CD4-positive, alpha-beta T cell treated with Interleukin-12 subunit alpha and Interleukin-12 subunit beta, for 1 hour (primary cell): ENCODE results near the gene NR2F2.

Experiments used
- DNase-seq: peaks from one replicate; pipeline ENCODE4 v3.0.0-alpha.2; 2020

NR2F2 gene

DNA sequence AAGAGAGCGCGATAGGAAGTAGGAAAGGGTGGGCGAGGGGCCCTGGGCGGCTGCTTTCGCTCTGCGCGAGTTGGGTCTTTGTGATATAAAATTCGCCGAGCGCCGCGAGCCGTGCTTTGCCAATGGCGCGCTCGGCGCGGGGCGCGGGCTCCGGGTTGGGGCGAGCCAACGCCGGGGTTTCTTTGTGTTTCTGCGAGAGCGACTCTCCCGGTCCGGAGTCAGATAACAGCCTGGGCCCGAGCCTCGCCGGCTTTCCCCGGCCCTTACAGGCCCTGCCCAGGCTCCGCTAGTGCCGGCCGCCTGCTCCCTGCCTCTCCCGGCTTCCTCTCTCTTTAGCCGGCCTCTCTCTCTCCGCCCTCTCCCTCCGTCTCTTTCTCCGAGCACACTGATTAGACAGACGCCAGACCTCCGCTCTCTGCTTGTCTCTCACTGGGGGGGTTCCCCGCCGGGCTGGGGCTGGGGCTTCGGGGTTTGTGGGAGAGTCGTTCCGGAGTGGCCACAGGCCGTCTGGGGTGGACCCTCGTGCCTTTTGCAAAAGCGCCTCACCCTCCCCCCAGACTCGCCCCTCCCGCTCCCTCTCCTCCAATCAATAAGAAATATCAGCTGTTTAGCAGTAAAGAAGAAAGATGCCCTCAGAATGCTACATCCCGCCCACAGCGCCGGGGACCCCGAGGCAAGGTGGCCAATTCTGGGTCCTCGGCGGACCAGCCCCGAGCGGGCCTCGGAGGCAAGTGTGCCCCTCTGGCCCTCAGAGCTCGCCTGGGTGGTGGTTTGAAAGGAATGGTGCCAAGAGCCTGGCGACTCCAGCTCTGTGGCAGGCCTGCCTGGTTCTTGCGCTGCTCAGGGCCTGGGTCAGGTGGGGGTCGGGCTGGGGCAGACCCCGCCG is 2.9 kb downstream of the NR2F2 start:
- DNase-seq: no peak

GRCh38 chr15:96334017-96334704 is 3.7 kb downstream of the NR2F2 start:
- DNase-seq: no peak

DNA sequence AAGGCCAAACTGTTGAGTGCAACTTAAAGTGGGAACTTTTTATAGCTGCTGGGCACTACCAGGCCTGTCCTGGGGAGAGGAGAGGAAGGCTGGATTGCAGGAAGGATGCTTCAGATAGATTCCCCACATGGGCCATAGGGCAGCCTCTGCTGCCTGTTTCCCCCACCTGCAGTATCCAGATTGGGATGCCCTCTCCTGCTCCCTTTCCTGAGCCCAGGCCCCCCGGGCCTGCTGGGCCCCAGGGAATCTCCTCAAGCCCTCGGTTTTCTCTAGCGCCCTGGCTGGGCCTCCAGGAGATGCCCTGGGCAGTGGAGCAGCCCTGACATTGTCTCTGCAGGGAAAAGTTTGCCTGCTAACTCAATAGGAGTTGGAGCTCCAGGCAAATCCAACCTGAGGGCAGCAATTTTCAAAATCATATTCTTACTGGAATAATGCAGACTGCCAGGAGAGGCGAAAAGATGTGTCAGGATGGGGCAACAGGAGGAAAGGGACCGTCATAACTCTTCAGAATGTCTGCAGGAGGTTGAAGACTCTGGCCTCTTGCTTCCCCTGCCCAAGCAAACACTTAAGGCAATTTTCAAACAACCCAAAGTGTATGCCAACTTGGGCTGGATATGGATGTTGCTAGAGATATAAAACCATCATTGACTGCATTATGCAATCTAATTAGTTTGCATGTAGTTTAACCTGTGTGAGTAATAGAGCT is 4.4 kb downstream of the NR2F2 start:
- DNase-seq: no peak

- DNase-seq: no peak
Observed at GRCh38 chr15:96335411-96336024, 5.0 kb downstream of the NR2F2 start.

- no peak for DNase-seq
Observed at GRCh38 chr15:96336108-96336595, 5.7 kb downstream of the NR2F2 start.

DNA sequence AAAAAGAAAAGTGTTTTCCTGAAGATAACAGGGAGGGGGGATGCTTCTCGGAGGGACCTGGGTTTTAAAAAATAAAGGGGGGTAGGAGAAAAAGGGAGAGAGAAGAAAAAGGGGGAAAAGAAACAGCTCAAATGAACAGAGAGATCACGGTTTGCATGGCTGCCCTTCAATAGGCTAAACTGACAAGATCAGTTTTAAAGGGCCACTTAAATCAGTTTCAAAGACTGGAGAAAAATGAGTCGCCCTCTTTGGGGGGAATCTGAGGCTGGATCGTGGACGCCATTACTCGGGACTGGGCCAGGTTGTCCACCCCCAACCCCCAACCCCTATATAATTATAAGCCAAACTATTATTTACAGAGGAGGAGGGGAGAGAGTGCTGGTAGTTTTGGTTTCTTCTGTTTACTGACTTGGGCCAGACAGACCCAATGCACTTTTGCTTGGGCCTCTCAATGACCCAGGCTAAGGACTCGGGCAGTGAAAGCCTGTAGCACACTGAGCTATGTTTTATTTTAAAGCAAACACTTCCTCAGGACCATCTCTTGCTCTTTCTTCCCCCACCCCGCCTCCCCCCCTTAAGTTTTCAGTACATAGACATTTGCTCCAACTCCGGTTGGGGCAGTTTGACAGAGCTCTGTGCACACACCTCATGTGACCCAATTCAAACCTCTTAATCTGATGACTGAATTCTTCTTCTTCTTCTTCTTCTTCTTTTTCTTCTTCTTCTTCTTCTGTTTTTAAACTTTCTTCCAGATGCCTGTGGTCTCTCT is 6.3 kb downstream of the NR2F2 start:
- no peak for DNase-seq

GRCh38 chr15:96337365-96338023 is 7.0 kb downstream of the NR2F2 start:
- no peak for DNase-seq

DNA sequence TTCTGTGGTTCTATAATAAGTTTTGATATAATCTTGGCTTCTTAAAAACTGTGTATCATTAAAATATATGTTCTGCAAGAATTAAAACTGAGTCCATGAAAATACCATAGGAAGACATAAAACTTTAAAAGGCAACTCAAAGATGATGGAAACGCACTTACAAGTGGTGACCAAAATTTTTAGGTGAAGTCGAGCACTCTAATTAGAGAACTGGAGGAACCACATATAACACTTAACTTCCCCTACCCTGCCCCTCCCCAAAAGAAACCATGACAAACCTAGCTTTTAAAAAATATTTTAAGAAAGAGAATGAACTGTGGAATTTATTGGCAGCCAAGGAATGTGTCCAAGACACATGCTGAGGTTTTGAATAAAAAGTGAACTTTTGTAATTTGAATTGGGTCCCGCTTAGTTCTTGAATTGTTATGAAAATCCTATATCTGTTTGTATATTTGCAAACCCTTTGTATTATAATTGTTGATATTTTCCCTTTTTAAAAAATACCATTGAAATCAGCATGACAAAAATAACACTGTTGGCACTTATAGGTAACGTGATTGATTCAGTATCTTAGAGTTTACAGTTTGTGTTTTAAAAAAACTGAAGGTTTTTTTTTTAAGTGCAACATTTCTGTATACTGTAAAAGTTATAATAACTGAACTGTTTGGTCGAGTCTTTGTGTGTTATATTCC is 7.7 kb downstream of the NR2F2 start:
- DNase-seq: no peak

DNA sequence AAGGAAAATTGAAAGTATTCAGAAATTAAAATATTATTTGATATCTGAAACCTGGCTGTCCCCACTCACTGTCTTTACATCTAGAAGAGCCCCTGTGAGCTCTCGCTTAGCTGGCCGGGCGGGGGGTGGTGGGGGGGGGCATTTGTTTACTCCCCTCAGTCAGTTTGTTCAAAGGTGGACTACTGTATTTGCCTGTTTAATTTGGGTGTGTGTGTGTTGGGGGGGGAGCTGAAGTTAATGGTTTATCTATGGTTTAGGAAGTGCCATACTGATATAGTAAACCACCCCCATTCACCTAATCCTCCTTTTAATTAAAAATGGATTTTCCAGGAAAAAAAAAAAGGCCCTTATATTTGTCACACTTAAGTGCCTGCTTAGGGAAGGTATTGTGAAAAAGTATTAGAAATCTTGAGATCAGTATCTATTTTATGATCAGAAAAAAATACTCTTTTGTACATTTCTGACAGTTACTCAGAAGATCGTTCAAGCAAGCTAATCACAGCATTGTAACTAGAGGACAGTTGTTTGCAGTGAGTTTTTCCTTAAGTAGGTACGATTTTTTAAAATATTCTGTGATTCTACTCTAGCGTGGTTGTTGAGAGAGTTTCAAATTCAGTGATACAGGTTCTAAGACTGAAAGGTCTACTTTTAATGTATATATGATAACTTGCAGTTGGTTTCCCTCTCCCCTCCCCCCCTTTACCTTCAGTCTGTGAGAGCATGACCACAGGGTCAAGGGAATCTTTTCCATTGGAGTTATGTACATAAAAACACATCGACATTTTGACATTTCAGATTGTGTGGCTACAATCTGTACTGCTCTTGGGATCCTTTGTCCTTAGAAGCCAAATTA is 8.5 kb downstream of the NR2F2 start:
- DNase-seq: no peak

GRCh38 chr15:96339619-96340347 is 9.3 kb downstream of the NR2F2 start:
- DNase-seq: no peak

DNA sequence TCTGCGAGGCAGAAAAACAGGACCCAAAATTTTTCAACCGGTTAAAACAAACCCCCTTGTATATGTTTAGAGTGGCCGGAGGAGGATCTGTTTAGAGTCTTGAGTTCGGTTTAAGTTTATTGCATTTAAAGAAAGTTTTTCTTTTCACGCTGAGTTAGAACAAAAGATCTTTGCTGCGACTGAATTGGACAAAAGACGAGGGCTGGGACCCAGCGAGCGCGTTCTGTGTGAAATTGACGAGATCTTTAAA is 9.8 kb downstream of the NR2F2 start:
- DNase-seq: no peak

GRCh38 chr15:96340598-96341512 is 10.4 kb downstream of the NR2F2 start:
- no peak for DNase-seq

- no peak for DNase-seq
Observed at GRCh38 chr15:96341513-96342405, 11.3 kb downstream of the NR2F2 start.

DNA sequence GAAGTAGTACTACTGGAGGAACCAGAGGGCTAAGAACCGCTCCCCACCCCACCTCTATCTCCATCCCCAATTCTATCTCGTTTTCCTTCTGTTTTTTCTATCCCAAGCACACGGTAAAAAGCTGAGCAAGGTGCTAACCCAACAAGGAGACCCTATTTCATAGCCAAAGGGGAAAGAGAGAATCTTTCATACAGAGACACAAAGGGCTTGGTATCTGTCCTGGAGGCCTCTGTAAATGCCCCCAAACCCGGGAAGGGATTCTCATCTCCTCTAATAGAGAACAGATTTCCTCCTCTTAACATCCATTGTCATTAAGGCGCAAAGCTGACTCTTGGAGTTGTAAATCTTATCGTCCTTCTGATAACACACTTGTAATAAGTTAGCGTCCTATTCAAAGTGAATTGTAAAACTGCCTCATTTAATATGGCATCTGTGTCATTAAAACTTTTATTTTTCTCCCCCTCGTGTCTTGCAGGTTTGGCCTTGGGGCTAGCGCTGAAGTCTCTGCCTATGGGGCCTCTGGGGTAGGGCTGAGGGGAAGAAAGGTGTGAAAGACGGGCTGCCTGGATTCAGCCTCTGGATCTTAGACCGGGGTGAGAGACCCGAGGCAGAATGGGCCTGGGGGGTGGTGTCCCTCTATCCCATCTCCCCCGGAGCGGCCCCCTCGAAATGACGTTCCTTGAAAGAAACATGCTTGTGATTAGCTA is 12.1 kb downstream of the NR2F2 start:
- DNase-seq: no peak

- DNase-seq: no peak
Observed at GRCh38 chr15:96343113-96344059, 12.9 kb downstream of the NR2F2 start.
